Amniotic stem cell (primary cell): ENCODE data around the gene BICRA.

Experiments
- DNase-seq: peaks from one replicate; lab custom pipeline; 2025; lab: John Stamatoyannopoulos, UW

Gene BICRA

GRCh38 chr19:47749326-47749725 lies 140.4 kb downstream of the BICRA start:
- DNase-seq = no peak

GRCh38 chr19:47750752-47751151 lies 141.8 kb downstream of the BICRA start:
- DNase-seq = no peak

GRCh38 chr19:47752440-47753211 lies 143.7 kb downstream of the BICRA start:
- DNase-seq = no peak
